Measurements from ENCODE around the gene ACY1.

The ACY1 gene

DNA sequence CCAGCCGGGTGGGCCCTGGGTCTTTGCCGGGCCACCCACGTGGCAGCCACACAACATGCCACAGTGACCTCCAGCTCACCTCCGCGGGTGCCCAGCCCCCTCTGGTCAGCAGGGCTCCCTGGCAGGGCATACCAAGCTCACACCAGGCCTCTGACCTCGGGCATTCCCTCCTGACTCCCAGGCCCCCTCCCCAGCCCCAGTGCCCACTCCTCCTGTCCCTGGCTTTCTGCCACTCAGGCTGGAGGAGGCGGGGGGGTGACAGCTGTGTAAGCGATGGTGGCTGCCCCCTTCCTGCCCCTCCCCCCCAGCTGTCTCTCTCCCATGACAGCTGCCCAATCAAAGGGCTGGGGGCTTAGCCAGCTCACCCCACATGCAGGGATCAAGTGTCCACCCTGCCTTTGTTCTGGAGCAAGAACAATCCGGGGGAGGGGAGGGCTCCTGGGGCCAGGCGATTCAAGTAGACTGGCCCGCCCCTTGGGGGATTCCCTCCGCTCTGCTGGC lies 19.3 kb upstream of the ACY1 start:
- no peak for DNase-seq (ENCODE audit: low read depth)

DNA sequence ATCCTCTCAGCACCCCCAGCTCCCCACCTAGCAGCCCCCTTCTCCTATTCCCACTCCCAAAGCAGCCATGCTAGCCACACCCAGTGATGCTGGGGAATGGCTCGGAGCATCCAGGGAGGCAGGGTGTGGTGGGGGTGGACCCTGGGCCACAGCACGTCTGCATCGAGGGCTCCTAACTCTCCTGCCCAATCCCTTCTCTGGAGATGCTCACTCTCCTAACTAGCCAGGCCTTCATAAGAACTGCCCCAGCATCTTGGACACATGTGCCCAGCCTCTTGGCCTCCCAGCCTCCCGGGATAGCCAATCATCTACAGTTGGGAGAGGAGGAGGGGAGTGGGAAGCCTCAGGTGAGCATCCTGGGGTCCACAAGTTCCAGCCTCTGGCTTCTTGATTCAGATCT lies 18.8 kb upstream of the ACY1 start:
- no peak for DNase-seq (ENCODE audit: low read depth)

DNA sequence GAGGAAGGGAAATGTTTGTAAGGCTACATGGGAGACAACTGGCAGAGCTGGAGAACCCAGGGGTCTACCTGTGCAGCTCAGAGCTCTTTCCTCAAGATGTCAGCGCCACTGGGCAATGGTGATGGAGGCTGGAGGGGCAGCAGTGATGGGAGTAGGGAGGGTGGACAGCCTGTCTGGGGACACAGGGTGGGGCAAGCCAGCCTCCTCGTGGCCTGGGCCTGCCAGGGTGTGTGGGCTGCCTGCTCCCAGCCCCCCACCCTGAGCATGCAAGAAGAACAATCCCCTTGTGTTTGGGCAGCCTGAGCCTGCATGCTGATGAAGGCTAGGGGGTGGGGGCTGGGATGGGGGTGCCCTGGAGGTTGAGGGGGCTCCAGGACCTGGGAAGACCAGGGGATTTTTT lies 17.3 kb upstream of the ACY1 start:
- no peak for DNase-seq (ENCODE audit: low read depth)

DNA sequence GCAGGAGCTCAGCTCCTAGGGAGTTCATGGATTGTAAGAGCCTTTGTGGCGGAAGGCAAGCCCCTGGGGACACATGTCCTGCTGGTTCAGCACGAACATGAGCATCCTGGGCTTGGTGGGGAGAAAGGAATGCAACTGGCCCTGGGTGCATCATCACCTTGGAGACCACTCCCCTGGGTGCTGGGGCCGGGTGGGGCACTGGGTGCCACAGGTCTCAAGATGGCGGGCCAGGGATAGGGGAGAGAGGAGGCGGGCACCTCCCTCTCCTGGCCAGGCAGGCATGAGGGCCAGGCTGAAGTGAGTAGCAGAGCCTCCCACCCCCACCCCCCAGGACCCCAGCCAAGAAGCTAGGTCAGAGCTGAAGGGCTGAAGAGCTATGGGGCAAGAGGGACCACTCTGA lies 16.8 kb upstream of the ACY1 start:
- no peak for DNase-seq (ENCODE audit: low read depth)

DNA sequence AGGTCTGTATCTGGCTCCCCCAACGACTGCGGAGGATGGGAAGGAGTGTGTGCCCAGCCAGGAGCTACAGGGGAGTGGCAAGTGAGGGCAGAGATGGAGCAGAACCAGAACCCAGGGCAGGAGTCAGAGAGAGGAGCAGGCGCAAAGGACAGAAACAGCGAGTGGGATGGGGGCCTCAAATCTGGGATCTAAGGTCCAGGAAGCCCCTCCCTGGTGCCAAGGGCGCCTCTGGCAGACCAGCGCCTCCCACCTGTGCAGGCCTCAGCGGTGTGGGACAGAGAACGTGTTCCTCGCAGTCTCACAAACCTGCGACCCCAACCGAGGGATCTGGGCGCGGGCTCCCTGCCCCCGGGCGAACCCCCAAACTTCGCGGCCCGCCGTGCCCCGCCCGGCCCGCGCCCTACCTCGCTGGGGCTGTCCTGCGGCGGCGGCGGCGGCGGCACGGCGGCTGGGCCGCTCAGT lies 16.4 kb upstream of the ACY1 start:
- no peak for DNase-seq (ENCODE audit: low read depth)

DNA sequence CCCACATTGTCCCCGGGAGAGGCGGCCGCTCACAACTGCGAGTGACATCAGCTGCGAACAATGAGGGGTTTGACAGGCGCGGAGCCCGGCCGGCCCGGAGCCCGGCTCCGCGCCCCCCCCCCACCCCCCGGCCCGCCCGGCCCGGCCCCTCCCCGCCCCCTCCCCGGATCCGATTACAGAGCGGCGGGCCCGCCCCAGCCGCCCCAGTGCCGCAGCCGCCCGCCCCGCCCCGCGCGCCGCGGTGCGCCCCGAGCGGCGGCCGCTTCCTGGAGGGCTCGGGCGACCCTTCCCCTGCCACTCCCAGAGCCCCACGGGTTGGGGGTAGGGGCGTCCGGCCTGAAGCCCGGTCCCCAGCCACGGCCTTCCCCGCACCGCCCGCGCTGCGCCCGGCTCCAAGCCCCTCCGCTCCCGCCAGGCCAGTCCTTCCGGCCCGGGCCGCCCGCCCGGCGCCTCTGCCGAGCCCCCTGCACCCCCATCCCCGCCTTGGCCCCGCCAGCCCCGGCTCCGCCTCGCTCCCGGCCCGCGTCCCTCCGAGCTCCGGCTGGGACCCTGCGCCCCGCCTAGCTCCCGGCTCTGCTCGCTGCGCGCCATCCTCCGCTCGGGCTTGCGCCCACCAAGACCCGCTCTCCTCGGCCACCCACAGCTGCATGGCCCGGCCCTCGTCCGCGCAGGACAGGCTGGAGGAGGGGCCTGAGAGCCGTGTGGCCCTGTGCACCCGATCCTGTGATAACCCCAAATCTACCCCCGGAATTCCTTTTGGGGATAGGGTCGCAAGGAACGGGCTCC lies 15.8 kb upstream of the ACY1 start, which contains the start of gene PCBP4:
PCBP4 (minus strand) TSS at position 71 of the 786 bp plus-strand sequence. CDS start 6,214 bp downstream, outside the sequence.
- no peak for DNase-seq (ENCODE audit: low read depth)

DNA sequence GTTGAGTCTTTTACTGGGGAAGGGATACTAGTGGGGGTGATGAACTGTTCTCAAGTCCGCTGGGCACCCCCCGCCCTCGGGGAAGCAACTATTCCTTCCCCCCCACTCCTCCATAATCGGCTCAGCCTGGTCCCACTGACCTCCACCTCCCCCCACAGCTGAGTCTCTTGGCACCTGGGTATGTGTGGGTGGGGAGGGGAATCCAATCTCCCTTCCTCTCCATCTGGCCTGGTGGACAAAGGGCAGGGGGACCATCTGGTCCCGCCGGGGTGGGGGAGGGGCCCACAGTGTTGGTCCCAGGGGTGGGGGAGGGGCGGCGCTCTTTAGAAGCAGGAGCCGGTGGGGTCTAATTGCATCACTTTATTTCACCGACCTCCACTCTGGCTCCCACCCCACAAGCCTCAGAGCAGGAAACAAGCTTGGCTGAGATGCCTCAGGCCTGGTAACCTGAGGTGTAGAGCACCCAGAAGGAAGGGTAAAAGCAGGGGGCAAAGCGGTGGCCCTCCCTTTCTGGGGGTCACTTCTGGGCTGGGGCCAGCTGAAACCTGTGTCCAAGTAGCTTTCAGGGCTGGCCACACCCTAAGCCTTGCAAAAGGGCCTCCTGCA lies 15.1 kb upstream of the ACY1 start:
- no peak for DNase-seq (ENCODE audit: low read depth)

DNA sequence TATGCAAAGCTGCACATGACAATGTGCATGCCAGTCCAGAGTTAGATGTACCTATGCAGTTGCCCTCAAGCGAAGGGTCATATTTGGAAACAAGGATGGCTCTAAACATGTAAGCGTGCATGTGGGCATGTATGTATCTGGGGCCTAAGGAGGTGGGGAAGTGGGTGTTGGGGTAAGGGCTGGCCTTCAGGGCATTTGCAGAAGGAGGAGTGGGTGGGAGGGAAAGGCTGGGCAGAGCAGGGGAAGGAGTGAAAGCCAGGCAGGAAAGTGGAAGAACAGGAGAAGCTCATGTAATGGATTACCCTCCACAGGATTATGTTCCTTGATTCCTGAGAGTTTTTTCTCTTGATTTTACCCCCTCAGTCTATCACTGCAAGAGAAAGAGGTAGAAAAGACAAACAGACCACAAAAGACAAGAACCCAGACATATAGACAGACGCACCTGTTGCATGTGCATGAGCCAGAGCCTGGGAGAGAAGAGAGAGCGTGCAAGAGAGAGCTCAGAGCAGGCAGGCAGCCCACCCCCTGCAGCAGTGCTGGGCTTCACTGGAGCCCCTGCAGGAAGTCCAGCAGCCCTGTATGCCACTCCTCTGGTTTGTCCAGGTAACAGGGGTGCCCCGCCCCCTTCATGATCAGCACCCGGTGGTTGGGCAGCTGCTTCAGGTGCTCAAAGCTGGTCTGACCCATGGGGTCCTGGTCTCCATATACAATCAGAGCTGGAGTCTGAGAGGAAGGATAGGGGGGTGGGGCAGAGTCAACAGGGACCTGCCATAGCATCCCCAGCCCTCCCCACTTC lies 14.3 kb upstream of the ACY1 start:
- DNase-seq (ENCODE audit: low read depth) = no peak

DNA sequence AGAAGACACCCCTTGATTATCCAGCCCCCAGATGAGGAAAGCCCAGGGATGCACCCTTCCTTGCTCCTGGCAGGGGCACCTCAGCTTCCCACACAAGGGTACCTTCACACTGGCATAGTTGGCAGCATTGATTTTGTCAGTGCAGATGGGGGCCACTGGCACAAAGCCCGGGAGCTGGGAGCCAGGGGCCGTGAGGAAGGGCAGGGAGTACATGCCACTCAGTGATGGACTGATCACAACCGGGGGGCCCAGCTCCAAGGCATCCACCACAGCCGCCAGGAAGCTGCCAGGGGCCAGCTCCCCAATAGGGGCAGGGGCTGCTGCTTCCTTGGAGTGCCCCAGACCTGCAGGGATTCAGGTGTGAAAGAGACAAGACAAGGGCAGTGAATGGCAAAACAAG lies 13.5 kb upstream of the ACY1 start:
- DNase-seq (ENCODE audit: low read depth) = no peak

DNA sequence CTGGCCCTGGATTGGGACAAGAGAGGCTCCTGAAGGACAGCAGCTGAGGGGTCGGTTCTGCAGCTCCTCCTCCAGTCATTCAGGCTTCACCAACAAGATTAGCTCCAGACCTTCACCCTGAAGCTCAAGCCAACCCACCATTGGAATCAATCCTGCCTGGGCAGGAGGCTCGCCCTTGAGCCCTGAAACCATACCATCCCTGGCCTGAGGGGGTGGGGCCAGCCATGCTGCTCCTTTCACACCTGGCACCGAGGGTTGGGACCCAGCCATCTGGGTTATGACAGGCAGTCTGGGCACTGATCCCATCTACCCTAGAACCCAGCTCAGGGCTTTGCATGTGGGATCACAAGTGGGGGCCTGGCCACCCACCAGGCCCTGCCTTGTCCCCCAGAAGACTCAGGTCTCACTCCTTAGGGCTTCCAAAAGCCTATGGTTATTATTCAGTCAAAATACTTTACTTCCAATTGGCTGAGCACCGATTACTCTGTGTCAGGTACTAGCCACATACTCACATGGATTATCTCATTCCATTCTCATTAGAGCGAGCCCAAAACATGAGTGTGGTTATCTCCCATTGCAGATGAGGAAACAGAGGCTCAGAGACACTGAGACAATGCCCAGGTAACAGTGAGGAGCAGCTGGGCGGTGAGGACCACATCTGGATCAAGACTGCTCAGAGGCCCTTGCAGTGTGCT lies 12.6 kb upstream of the ACY1 start:
- no peak for DNase-seq (ENCODE audit: low read depth)

DNA sequence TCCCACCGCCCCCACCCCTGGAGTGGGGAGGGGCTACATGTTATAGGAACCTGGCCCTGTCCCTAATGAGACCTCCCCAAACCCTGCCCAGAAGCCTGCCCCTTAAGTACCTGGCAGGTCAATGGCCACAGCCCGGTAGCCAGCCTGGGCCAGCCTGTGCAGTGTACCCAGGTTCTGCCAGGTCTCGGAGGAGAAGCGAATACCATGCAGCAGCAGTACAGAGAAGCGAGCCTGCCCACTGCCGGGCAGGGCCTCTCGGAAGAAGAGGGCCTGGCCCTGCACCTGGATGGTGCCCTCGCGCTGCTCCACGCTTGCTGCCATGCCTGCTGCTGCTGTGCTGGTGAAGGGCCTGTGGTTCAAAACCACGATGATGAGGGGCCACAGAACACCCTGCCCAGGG lies 12.0 kb upstream of the ACY1 start:
- DNase-seq (ENCODE audit: low read depth) = no peak

DNA sequence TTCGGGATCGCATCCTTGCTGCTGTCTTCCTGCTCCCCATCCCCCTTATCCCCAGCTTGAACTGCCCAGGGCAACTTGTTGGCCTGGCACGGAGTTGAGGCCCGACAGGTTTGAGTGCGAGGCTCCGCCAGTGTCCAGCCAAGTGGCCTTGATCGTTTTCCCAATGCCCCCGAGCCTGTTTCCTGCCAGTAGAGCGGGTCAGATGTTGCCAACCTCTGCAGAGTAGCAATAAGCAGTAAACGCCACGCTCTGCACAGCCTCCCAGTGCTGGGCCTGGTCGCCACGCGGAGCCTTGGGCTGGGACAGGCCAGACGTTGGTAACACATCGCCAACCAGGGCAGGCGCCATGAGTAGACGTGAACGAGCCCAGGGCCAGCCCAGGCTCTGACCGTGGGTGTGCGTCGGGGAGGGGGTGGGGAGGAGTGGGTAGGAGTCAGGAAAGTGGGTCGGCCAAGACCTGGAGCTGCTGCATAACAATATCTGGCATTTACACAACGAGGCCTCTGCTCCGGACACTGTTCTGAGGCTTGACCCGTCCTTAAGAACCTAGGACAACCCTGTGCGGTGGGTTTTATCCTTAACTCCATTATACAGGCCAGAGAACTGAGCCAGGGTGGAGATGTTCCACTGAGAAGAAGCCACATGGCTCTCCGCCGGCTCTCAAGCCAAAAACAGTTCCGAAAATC lies 8.9 kb upstream of the ACY1 start:
- no peak for DNase-seq (ENCODE audit: low read depth)

DNA sequence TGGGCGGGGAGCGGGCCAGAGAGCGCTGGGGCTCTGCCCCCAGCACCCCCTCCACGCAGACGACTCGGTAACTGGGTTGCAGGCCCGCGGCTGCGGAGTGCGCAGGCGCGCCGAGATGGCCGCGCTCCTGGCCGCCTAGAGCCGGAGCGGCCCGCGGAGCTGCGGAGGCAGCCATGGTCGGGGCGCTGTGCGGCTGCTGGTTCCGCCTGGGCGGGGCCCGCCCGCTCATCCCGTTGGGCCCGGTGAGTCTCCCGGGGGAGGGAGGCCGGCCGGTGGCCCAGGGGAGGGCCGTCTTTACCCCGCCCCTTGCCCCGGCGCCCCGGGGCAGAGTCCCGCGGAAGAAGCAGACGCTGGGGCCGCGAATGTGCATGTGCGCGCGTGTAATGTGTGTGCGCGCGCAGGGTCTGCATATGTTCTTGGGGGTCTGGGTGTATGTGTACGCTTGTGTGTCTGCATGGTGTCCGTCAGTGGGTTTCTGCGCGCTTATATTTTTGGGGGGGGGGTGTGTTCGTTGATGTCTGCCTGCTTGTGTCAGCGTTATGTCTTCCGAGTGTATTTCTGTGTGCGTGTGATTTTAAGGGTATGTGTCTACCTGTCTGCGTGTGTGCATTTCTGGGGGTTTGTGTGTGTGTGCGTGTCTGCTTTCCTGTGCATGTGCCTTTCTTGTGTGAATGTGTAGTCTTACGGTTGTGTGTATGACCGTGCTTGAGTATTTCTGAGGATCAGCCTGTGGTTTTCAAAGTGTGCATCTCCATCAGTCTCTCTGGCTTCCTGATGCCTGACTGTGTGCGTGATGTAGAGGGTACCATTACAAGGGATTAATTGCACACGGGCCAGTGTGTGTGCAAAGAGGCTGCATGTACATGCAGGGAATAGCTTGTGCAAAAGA lies 8.1 kb upstream of the ACY1 start, which contains the start of gene ABHD14A:
ABHD14A (plus strand) TSS at position 102 of the 889 bp plus-strand sequence; CDS start at position 174, 72 bp downstream.
- no peak for DNase-seq (ENCODE audit: low read depth)

DNA sequence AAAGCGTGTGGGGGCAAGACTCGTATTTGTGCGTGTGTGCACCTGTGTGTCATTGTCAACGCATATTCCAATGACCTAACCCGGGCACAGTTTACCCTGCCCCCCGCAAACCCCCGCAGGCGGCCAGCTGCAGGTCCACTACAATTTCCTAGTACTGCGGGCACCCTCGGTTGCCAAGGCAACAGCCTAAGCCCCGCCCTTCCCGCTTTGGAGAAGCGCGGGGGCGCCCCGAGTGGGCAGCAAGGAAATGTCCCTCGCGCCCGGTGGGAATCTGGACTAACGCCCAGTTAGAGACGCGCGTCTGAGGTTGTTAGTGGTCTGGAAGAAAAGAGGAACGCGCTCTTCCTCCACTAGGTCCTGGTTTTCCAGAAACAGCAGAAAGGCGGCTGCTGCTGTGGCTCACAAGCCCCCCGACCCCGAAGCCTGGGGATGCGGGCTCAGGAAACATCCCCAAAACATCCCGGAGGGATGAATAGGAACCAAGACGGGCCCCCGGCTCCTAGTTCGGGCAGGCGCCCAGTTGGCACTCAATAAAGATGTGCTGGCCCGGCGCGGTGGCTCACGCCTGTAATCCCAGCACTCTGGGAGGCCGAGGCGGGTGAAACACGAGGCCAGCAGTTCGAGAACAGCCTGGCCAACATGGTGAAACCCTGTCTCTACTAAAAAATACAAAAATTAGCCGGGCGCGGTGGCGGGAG lies 7.3 kb upstream of the ACY1 start:
- no peak for DNase-seq (ENCODE audit: low read depth)

DNA sequence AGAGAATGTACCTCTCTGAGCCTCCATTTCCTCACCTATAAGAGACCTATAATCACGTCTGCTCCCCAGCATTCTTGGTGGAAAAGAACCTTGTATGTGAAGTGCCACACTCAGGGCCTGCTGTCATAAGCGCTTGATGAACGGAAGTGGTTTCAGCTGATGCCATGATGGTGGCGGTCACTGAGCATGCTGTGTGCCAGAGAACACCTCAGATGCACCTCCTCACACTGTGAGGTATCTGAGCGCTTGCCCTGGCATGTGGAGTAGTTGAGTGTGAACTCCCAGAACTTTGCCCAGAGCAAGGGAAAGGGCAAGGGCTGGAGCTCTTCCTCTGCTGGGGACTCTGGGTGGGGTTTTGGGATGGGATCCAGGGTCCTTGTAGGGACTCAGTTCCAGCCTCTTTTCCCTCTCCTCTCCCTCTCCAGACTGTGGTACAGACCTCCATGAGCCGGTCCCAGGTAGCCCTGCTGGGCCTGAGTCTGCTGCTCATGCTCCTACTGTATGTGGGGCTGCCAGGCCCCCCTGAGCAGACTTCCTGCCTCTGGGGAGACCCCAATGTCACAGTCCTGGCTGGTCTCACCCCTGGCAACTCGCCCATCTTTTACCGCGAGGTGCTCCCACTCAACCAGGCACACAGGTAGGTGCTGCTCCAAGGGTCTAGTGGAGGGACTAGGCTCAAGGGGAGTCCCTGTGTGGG lies 5.7 kb upstream of the ACY1 start:
- no peak for DNase-seq (ENCODE audit: low read depth)

DNA sequence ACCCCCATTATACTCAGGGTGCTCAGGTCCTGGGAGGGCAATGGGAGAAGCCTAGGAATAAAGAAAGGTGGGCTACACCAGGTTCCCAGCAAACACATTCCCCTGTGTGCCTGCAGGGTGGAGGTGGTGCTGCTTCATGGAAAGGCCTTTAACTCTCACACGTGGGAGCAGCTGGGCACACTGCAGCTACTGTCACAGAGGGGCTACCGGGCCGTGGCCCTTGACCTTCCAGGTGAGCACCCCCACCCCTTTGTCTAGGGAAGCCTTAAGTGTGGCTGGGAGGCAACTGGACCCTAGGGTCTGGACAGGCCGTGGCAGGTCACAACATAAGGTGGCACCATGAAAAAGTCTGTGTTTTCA lies 5.2 kb upstream of the ACY1 start:
- DNase-seq (ENCODE audit: low read depth) = no peak

DNA sequence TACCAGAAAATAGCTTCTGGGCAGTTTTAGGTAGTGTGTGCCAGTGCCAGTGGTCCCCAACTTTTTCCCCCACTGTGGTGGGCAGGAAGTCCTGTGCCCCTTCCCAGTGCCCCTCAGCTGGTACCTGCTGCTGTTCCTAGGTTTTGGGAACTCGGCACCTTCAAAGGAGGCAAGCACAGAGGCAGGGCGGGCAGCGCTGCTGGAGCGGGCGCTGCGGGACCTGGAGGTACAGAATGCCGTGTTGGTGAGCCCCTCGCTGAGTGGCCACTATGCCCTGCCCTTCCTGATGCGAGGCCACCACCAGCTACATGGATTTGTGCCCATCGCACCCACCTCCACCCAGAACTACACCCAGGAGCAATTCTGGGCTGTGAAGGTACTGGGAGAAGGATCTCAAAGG lies 3.1 kb upstream of the ACY1 start:
- no peak for DNase-seq (ENCODE audit: low read depth)

DNA sequence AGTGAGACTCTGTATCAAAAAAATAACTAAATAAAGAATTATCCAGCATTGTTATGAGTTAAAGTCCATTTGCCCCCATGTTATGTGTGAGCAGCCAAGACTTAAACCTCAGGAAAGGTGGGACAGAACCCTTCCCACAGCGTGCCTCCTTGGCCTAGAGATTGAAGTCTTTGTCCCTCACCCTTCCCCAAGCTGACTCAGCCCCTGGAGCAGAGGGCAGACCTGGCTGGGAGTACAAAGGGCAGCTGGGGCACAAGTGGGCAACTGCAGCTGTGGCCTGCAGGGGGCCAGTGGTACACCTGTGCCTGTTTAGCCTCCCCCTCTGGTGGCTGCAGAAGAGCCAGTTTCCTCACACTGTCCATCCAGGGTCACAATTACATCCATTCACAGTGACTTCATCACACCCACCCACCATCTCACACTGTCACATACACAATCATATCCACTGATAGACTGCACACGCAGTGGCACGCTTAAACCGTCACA lies 940 bp upstream of the ACY1 start:
- no peak for DNase-seq (ENCODE audit: low read depth)

Measured in GM04503 (cell line).